Measurements from ENCODE around the gene GBE1. TPM values are rescaled to one million over a fixed set of nuclear protein-coding genes. Genes with fewer than 3 reads are reported as not detected.

GBE1 gene
- polyA plus RNA-seq, 1 of the 3 experiments (the other 2 are of a cell fraction) = 14.2 TPM

DNA sequence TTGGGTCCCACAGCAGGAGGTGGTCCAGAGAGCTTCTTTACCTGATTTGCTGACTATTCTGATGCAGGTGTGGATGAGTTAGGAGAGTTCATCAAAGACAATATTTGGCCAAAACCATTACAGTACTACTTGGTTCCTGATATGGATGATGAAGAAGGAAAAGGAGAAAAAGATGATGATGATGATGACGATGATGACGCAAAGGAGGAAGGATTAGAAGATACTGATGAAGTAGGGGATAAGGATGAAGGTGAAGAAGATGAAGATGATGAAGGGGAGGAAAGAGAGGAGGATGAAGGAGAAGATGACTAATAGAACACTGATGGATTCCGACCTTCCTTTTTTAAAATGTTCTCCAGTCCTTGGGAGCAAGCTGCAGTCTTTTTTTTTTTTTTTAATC is 148.7 kb downstream of the GBE1 start (continued):
- TF ChIP-seq CHD2 (IDR thresholded peaks at IDR 0.05; ENCODE audit: low read length, partially characterized antibody) = no peak

DNA sequence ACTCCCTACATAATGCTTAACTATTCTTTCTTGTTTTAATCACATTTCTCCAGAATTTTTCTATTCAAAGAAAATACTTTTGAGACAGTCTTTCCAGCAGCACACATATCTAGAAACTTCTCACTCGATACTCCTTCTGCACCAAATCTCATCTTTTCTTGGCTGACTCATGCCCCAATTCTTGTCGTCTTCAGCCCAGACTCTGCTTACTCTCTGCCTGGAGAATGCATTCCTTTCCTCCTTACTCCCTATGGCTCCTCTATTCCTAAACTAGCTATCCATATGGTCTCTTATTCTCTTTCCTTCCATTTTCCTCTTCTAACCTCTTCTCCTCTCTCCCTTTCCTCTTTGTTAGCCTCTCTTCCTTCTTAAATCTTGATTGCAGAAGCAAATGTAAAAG is 158.7 kb downstream of the GBE1 start:
- Histone ChIP-seq H3F3A (replicated peaks; ENCODE audit: insufficient read depth) (no peaks in the 10 kb centered on the region), H3K36me3 (replicated peaks in 1 of 2; ENCODE audit: control insufficient read depth in 1 of 2, insufficient read depth in 2 of 2, low read length in 1 of 2) (peaks cover 0 to 6% of the 10 kb centered on the region in 2 experiments), H3K27me3 (ENCODE audit: insufficient read depth) (no peaks in the 10 kb centered on the region), H3K27ac (ENCODE audit: low read depth in 2 of 2, low read length in 1 of 2) (no peak overlapping the region), H3K4me2 (no peak overlapping the region), H3K4me3 (ENCODE audit: low read depth in 2 of 2, low read length in 1 of 2) (no peak overlapping the region), H3K79me2 (ENCODE audit: insufficient read depth) (no peaks in the 10 kb centered on the region), H3K4me1 (ENCODE audit: control insufficient read depth in 1 of 2, insufficient read depth in 2 of 2, low read depth in 1 of 2, low read length in 1 of 2) (no peaks in the 10 kb centered on the region), H4K20me1 (ENCODE audit: insufficient read depth) (no peaks in the 10 kb centered on the region), H3K9me2 (no peaks in the 10 kb centered on the region), H3K9ac (no peak overlapping the region), H3K9me3 (no peaks in the 10 kb centered on the region), H2AFZ (ENCODE audit: low read depth) (no peak overlapping the region)
- CTCF ChIA-PET = interaction anchor here (1.5 kb wide), 1 partner anchor 33 kb away, joined by 3 read pairs; no protein-coding TSS in a partner anchor
- 75% methylated on average over 2 of the region's 2 CpGs for WGBS (ENCODE audit: low lambda C conversion rate)
- DNase-seq = no peak
- POLR2A ChIA-PET = no interaction called here
- TF ChIP-seq RCOR1 (IDR thresholded peaks at IDR 0.05; ENCODE audit: low read length) = no peak
- TF ChIP-seq MXI1 (IDR thresholded peaks at IDR 0.05; ENCODE audit: low read depth, low read length) = no peak
- no peak for TF ChIP-seq FOXJ3 (CRISPR knock-in tag; IDR thresholded peaks at IDR 0.05)

DNA sequence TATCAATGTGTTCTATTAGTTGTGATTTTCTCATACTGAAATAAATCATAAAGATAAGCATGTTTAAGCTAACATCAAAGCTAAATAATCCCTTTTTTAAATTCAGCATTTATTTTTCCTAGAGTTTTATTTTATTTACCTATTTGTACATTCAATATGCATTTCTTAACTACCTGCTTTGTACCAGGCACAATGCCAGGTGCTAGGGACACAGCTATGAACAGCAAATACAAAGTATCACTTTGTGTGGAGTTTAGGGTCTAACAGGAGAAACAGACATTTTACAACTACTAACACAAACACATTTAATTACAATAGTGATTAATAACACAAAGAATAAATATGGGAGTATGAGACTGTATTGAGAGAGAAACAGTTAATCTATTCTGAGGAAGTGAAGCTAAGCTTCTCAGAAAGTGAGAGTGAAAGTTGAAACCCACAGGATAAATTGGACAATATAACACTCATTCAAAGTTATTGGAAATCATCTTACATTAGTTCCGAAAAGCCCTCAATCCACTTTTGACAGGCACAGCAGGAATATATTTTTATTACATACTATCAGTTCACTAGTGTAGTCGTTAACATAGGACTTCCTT is 159.6 kb downstream of the GBE1 start:
- Histone ChIP-seq H3K4me3 (ENCODE audit: low read depth in 2 of 2, low read length in 1 of 2) (no peak overlapping the region), H3F3A (replicated peaks; ENCODE audit: insufficient read depth) (no peaks in the 10 kb centered on the region), H4K20me1 (ENCODE audit: insufficient read depth) (no peaks in the 10 kb centered on the region), H3K9me3 (no peaks in the 10 kb centered on the region), H3K9ac (no peak overlapping the region), H3K27ac (ENCODE audit: low read depth in 2 of 2, low read length in 1 of 2) (no peak overlapping the region), H3K27me3 (ENCODE audit: insufficient read depth) (no peaks in the 10 kb centered on the region), H3K36me3 (replicated peaks in 1 of 2; ENCODE audit: control insufficient read depth in 1 of 2, insufficient read depth in 2 of 2, low read length in 1 of 2) (peaks cover 0 to 3% of the 10 kb centered on the region in 2 experiments), H3K79me2 (ENCODE audit: insufficient read depth) (no peaks in the 10 kb centered on the region), H2AFZ (ENCODE audit: low read depth) (no peak overlapping the region), H3K9me2 (no peaks in the 10 kb centered on the region), H3K4me1 (ENCODE audit: control insufficient read depth in 1 of 2, insufficient read depth in 2 of 2, low read depth in 1 of 2, low read length in 1 of 2) (no peaks in the 10 kb centered on the region), H3K4me2 (no peak overlapping the region)
- 86% methylated on average over 2 of the region's 2 CpGs for WGBS (ENCODE audit: low lambda C conversion rate)
- TF ChIP-seq RCOR1 (IDR thresholded peaks at IDR 0.05; ENCODE audit: low read length) (no peak), TAF1 (IDR thresholded peaks at IDR 0.05; ENCODE audit: borderline replicate concordance, low read depth, low read length) (no peak), SMC3 (IDR thresholded peaks at IDR 0.05; ENCODE audit: low read depth, low read length) (no peak), GATA2 (CRISPR knock-in tag; IDR thresholded peaks at IDR 0.05) (no peak), IRF3 (IDR thresholded peaks at IDR 0.05; ENCODE audit: low read depth, low read length) (no peak), RAD21 (IDR thresholded peaks at IDR 0.05; ENCODE audit: low read length) (no peak), TEAD4 (IDR thresholded peaks at IDR 0.05; ENCODE audit: borderline replicate concordance, insufficient read depth) (no peak), ELF1 (IDR thresholded peaks at IDR 0.05) (no peak), GABPA (IDR thresholded peaks at IDR 0.05; ENCODE audit: low read depth) (no peak), NRF1 (IDR thresholded peaks at IDR 0.05; ENCODE audit: low read depth, low read length) (no peak), JUND (IDR thresholded peaks at IDR 0.05) (no peak), SIN3A (IDR thresholded peaks at IDR 0.05; ENCODE audit: borderline replicate concordance, low read depth, low read length) (no peak), USF2 (IDR thresholded peaks at IDR 0.05; ENCODE audit: borderline replicate concordance, low read depth, low read length) (no peak), FOSL2 (IDR thresholded peaks at IDR 0.05; ENCODE audit: borderline replicate concordance, low read depth) (no peak), EZH2phosphoT487 (IDR thresholded peaks at IDR 0.05; ENCODE audit: borderline replicate concordance, low read depth) (no peak)
- TF ChIP-seq, protein P1, sequence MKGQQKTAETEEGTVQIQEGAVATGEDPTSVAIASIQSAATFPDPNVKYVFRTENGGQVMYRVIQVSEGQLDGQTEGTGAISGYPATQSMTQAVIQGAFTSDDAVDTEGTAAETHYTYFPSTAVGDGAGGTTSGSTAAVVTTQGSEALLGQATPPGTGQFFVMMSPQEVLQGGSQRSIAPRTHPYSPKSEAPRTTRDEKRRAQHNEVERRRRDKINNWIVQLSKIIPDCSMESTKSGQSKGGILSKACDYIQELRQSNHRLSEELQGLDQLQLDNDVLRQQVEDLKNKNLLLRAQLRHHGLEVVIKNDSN (IDR thresholded peaks at IDR 0.05; ENCODE audit: borderline replicate concordance, low read depth) = no peak
- TF ChIP-seq, protein P2, sequence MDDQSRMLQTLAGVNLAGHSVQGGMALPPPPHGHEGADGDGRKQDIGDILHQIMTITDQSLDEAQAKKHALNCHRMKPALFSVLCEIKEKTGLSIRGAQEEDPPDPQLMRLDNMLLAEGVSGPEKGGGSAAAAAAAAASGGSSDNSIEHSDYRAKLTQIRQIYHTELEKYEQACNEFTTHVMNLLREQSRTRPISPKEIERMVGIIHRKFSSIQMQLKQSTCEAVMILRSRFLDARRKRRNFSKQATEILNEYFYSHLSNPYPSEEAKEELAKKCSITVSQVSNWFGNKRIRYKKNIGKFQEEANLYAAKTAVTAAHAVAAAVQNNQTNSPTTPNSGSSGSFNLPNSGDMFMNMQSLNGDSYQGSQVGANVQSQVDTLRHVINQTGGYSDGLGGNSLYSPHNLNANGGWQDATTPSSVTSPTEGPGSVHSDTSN (IDR thresholded peaks at IDR 0.05) = no peak
- TF ChIP-seq, protein P3, sequence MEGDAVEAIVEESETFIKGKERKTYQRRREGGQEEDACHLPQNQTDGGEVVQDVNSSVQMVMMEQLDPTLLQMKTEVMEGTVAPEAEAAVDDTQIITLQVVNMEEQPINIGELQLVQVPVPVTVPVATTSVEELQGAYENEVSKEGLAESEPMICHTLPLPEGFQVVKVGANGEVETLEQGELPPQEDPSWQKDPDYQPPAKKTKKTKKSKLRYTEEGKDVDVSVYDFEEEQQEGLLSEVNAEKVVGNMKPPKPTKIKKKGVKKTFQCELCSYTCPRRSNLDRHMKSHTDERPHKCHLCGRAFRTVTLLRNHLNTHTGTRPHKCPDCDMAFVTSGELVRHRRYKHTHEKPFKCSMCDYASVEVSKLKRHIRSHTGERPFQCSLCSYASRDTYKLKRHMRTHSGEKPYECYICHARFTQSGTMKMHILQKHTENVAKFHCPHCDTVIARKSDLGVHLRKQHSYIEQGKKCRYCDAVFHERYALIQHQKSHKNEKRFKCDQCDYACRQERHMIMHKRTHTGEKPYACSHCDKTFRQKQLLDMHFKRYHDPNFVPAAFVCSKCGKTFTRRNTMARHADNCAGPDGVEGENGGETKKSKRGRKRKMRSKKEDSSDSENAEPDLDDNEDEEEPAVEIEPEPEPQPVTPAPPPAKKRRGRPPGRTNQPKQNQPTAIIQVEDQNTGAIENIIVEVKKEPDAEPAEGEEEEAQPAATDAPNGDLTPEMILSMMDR (IDR thresholded peaks at IDR 0.05) = no peak
- ChIA-PET CTCF (interaction anchor here (1.1 to 1.7 kb wide), 4 partner anchors 11 to 45 kb away, joined by 3 to 4 read pairs (median 3); no protein-coding TSS in a partner anchor), POLR2A (no interaction called here)
- DNase-seq = no peak
